Mucosa of gallbladder (tissue), 1 donor: ENCODE measurements around the gene CETP. TPM values are rescaled to one million over a fixed set of nuclear protein-coding genes. Genes with fewer than 3 reads are reported as not detected.

Experiments
- DNase-seq: peaks from one replicate; pipeline ENCODE4 v3.0.0-alpha.2; 2020; ENCODE audit warnings: low spot score
- total RNA-seq: library from RNA; stranded (reverse); gene quantifications from one replicate; pipeline ENCODE4 v1.2.1, GENCODE V29; 2021
- donor health status: DM: no; HTN: no; CAD: no.

CETP gene
- total RNA-seq, 1 donor from 2014 or later, result 0.26 TPM

DNA sequence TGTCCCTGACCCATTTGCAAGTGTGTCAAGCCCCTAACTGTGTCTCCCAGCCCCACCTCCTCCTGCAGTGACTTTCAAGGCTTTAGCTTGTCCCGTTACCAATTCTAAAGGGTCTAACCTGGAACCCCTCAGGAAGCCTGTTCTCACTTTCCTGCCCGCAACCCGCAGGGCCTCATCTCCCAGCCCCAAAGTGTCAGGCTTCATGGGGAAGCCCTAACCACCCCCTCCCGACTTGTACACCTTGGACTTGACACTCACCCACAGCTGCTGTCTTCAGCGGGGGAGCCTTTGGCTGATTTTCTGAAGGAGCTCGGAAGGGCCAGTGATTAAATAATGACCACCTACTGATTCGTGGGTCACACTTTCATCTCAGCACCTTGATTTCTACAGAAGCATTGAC is 60.7 kb downstream of the CETP start:
- no peak for DNase-seq

DNA sequence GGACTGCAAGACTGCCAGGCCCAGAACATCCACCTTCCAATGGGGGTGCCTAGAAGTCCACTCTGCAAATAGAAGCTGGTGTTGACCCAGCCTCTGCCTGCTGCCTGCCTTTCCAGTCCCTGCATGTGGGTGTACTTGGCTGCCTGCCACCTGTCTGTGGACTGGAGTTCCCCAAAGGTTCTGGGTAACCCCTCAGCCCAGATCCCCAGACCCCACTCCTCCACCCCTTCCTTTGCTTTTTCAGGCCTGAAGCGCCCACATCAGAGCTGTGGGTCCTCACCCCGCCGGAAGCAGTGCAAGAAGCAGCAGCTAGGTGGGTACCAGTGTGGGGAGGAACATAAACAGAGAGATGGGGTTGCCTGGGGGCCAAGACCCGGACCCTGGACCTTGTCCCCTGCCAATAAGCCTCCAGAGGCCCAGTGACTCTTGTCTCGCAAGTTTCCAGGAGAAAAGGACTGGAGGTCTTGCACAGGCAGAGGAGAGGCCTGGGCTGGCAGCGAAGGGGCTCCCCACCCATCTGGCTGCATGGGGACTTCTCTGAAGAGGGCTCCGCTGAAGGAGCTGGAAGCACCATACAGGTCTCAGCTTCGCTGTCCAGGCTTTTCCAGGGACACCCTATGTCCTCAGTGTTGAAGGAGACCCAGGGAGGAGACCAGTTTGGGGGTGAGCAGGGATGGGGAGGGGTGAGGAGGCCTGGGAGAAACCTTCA is 61.9 kb downstream of the CETP start:
- no peak for DNase-seq

DNA sequence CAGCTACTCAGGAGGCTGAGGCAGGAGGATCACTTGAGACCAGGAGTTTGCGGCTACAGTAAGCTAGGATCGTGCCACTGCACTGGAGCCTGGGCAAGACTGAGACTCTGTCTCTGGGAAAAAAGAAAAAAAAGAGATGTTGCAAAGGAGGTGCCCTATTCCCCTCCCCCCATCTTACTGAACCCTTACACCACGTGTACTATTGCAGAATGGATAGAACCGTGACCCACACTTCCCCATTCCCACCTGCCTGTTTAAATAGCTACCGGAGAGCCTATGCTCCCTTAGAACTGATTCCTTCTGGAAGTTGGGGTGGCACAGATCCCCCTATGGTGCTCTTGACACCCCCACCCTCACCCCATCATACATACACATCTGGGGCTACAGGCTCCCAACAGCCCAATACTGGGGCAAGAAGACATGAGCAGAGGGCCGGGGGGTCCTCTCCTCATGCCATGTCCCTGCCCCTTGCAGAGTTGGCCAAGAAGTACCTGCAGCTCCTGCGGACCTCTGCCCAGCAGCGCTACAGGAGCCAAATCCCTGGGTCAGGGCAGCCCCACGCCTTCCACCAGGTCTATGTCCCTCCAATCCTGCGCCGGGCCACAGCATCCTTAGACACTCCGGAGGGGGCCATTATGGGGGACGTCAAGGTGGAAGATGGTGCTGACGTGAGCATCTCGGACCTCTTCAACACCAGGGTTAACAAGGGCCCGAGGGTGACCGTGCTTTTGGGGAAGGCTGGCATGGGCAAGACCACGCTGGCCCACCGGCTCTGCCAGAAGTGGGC is 63.3 kb downstream of the CETP start:
- DNase-seq, result no peak

DNA sequence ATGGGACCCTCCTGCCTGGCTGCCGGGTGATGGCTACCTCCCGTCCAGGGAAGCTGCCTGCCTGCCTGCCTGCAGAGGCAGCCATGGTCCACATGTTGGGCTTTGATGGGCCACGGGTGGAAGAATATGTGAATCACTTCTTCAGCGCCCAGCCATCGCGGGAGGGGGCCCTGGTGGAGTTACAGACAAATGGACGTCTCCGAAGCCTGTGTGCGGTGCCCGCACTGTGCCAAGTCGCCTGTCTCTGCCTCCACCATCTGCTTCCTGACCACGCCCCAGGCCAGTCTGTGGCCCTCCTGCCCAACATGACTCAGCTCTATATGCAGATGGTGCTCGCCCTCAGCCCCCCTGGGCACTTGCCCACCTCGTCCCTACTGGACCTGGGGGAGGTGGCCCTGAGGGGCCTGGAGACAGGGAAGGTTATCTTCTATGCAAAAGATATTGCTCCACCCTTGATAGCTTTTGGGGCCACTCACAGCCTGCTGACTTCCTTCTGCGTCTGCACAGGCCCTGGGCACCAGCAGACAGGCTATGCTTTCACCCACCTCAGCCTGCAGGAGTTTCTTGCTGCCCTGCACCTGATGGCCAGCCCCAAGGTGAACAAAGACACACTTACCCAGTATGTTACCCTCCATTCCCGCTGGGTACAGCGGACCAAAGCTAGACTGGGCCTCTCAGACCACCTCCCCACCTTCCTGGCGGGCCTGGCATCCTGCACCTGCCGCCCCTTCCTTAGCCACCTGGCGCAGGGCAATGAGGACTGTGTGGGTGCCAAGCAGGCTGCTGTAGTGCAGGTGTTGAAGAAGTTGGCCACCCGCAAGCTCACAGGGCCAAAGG is 64.4 kb downstream of the CETP start:
- DNase-seq, result no peak

DNA sequence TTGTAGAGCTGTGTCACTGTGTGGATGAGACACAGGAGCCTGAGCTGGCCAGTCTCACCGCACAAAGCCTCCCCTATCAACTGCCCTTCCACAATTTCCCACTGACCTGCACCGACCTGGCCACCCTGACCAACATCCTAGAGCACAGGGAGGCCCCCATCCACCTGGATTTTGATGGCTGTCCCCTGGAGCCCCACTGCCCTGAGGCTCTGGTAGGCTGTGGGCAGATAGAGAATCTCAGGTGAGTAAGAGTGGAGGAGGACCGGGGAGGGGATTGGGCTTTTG is 65.0 kb downstream of the CETP start:
- DNase-seq, result no peak

DNA sequence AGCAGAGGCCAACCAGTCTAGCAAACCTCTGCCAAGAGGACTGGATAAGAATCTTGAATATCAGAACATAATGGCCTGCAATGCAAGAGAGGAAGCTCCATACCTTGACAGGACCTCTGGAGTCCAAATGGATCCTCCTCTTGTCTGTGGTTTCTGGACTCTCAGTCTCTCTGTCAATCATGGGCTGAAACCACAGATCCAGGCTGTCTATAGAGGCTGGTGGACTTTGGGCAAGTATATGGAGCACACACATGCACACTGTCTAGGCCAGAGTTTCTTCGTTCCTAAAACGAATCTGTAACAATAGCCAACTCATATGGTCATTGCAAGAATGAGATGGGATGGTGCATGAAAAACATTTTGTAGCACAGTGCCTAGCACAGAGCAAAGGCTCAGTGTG is 65.3 kb downstream of the CETP start:
- DNase-seq, result no peak

DNA sequence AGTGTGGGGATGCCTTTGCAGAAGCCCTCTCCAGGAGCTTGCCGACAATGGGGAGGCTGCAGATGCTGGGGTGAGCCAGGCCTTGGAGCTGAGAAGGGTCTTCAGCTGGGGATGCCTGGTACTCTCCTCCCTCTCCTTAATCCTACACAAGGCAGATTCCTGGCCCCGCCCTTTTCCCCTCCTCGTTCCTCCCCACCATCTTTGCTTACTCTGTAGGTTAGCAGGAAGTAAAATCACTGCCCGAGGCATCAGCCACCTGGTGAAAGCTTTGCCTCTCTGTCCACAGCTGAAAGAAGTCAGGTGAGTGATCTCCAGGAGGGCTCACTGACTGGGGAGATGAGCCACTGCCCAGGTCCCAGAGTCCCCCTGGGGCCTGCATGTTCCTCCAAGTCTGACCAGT is 66.3 kb downstream of the CETP start:
- no peak for DNase-seq

DNA sequence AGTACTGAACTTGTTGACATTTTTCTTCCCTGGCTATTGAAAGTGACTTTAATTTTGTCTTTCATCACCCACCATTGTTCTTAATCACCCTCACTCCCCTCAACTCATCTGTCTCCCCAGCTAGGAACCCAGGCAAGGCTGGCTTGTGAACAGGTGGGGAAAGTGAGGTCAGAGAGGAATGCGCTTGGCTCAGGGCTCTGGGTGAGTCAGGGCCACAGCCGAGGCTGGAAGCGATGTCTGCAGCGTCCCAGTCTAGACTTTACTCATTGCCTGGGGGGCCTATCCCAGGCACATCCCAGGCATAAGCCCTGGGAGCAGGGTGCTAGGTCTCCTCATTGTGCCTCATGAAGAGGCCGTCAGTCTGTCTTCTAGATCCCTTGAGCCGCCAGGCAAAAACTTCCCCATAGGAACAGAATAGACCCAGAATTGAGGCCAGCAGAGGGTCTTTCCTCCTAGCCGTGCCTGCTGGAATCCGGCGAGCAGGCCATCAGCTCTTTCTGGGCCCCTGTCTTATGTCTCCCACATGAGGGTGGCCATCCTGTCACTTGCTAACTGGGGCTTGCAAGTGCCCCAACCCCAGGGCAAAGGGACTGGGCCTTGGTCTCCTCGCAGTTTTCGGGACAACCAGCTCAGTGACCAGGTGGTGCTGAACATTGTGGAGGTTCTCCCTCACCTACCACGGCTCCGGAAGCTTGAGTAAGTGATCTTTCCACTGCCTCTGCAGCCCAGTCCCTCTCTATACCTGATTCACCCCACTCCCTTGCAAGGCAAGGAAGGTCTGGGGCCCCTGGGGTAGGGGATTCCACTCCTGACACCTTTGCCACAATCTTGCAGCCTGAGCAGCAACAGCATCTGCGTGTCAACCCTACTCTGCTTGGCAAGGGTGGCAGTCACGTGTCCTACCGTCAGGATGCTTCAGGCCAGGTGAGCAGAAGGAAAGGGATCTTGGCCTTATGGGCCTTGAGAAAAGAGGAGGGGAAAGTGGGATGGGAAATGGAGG is 67.7 kb downstream of the CETP start:
- no peak for DNase-seq

DNA sequence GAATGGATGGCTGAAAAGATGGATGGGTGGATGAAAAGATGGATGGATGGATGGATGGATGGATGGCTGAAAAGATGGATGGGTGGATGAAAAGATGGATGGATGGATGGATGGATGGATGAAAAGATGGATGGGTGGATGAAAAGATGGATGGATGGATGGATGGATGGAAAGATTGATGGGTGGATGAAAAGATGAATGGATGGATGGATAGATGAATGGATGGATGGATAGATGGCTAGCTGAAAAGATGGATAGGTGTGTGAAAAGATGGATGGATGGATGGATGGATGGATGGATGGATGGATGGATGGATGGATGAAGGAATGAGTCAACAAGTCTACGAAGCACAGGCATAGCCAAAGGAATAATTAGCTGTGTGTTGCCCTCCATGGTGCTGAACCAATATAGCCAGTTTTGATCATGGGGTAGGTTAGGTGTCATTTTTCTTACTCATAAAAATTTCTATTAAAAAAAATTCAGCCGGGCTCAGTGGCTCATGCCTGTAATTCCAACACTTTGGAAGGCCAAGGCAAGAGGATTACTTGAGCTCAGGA is 68.7 kb downstream of the CETP start:
- DNase-seq, result no peak

DNA sequence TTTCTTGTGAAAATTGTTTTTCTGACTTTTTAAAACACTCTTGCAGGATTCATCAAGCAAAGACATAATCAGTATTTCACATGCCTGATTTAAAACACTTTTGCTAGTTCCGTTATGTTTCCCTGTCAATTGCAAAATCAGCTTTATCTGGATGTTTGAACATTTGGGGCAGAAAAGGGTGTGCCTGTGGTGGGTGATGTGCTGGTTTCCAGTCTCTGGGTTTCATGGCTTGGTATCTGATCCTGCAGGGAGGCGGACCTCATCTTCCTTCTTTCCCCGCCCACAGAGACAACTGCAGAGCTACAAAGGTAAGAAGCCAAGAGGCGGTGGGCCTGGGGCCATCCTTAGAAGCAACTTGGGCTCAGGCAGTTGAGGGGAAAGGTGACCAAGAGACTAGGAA is 69.4 kb downstream of the CETP start:
- DNase-seq, result no peak

DNA sequence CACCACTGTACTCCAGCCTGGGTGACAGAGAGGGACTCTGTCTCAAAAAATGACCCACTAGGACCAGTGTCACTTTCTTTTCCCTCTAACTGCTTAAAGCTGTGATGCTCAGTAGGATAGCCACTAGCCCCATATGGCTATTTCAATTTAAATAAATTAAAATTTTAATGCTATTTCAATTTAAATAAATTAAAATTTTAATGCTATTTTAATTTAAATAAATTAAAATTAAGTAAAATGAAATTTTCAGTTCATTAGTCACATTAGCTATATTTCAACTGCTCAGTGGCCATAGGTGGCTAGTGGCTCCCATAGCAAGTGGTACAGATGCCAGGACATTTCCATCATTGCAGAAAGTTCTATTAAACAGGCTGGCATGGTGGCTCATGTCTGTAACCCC is 70.6 kb downstream of the CETP start:
- no peak for DNase-seq

DNA sequence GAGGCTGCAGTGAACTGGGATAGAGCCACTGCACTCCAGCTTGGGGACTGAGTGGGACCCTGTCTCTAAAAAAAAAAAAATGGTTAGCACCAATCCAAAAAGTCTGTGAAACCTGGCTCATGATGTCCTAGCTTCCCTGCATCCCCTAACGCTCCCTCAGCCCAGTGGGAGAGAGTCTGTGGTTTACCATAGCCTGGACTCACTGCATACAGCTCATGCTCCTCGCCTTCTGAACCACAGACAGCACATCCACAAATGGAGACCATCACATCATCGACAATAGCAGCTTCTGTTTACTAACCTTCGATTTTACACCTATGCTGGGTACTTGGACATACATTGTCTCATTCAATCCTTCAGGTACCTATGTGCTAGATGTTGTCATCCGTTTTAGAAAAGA is 71.2 kb downstream of the CETP start:
- no peak for DNase-seq

Other genes with a start within 250 kb of the CETP start
- 26.4 TPM for gene NUP93, start 231.8 kb upstream of the CETP start, total RNA-seq
- gene SLC12A3, start 96.7 kb upstream of the CETP start, total RNA-seq, result 0.20 TPM
- gene HERPUD1, start 29.8 kb upstream of the CETP start, total RNA-seq, result 144 TPM
- 37.2 TPM for gene NLRC5, start 27.6 kb downstream of the CETP start, total RNA-seq
- gene CPNE2, start 130.6 kb downstream of the CETP start, total RNA-seq, result 16.1 TPM
- 76.1 TPM for gene PSME3IP1, start 224.1 kb downstream of the CETP start, total RNA-seq
- gene RSPRY1, start 224.4 kb downstream of the CETP start, total RNA-seq, result 49.6 TPM